ENCODE measurements around the gene PFDN5.

Gene PFDN5

DNA sequence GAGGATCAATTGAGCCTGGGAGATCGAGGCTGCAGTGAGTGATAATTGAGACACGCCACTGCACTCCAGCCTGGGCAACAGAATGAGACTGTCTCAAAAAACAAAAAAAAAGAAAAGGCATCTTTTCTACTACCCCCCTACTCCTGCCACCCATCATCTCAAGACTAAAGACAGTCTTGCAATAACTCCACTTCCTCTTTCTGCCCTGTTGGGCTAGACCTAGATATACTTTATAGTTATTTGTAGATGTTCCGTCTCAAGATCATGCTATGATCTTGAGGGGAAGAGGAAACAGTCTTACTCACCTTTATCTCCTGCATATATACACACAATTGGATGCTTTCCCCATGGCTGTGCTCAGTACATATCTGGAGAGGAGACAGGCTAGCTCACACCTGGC, 39.3 kb upstream of the PFDN5 start:
- H3K4me2 ChIP-seq (ENCODE audit: low read length) = no peak overlapping the region
- no peak overlapping the region for H4K8ac ChIP-seq (ENCODE audit: low read depth, low read length)
- H3K4ac ChIP-seq (ENCODE audit: low read depth, low read length) = no peak overlapping the region
- H3K79me2 ChIP-seq (ENCODE audit: control insufficient read depth, insufficient read depth, low read length) = no peaks in the 10 kb centered on the region
- no peak overlapping the region for H2BK5ac ChIP-seq (ENCODE audit: low read length)
- H3K9ac ChIP-seq (ENCODE audit: low read length) = no peak overlapping the region
- H3K56ac ChIP-seq (ENCODE audit: low read length) = no peak overlapping the region
- H4K5ac ChIP-seq (ENCODE audit: low read length) = no peak overlapping the region
- WGBS (ENCODE audit: extremely low coverage, insufficient coverage, low lambda C conversion rate) = no CpG with 5 or more reads among the region's 3 CpGs
- no peak for DNase-seq
- no peaks in the 10 kb centered on the region for H3K27me3 ChIP-seq (ENCODE audit: insufficient read depth, low read length, poor library complexity)
- H3K4me1 ChIP-seq (ENCODE audit: control insufficient read depth, low read depth, low read length) = no peaks in the 10 kb centered on the region
- H2AK5ac ChIP-seq (ENCODE audit: low read length) = no peak overlapping the region
- H3K18ac ChIP-seq (ENCODE audit: low read length) = no peak overlapping the region
- H3K4me3 ChIP-seq (ENCODE audit: low read length) = no peak overlapping the region
- H2BK15ac ChIP-seq (replicated peaks; ENCODE audit: low read depth) = no peak overlapping the region
- H3K27ac ChIP-seq (ENCODE audit: low read depth, low read length) = no peak overlapping the region
- peaks cover 1% of the 10 kb centered on the region for H3K36me3 ChIP-seq (ENCODE audit: control insufficient read depth, insufficient read depth, low read length)
- peaks cover 11% of the 10 kb centered on the region for H3K79me1 ChIP-seq (ENCODE audit: low read length)
- H3K23ac ChIP-seq (ENCODE audit: low read length) = no peak overlapping the region
- no peak overlapping the region for H2BK120ac ChIP-seq (ENCODE audit: low read depth, low read length)

DNA sequence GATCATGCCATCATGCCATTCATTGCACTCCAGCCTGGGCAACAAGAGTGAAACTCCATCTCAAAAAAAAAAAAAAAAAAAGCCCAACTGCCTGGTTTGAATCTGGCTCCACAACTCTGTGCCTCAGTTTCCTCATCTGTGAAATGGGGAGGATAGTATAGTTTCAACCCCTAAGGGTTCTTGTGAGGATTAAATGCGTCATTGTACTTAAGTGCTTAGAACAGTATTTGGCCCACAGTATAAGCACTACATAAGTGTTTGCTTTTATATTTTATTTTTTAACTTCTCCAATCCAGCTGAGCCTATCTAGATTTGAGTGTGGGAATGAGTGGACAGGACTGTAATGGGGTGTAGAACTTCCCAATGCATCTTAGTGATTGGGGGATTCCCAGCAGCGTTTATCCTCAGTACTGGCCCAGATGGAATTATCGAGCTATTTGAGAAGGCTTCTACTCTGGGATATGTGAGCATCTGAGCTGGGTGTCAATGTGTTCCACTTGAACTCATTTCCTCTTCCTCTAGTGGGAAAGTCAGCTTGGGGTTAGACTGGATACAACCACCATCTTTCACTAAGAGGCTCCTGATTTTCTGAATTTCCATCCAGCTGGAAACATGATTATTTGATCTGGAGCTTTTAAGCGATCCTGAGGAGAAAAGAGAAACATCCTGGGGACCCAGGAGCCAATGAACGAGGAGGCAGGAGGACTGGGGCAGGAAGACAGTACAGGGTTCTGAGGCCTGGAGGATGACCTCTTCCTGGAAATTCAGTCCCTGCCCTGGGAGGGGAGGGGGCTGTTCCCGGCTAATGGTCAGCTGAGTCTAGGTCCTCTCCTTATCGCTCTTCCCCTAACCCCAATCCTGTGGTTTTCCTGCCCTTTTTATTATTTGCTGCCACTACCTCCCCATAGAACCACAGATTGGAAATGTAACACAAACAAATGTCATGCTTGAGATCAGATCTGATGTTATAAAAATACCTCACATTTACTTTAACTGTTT, 36.5 kb upstream of the PFDN5 start:
- Histone ChIP-seq H3K4me1 (ENCODE audit: control insufficient read depth, low read depth, low read length) (no peaks in the 10 kb centered on the region), H3K18ac (ENCODE audit: low read length) (no peak overlapping the region), H2BK5ac (ENCODE audit: low read length) (no peak overlapping the region), H2AK5ac (ENCODE audit: low read length) (no peak overlapping the region), H2BK15ac (replicated peaks; ENCODE audit: low read depth) (no peak overlapping the region), H3K27me3 (ENCODE audit: insufficient read depth, low read length, poor library complexity) (no peaks in the 10 kb centered on the region), H4K8ac (ENCODE audit: low read depth, low read length) (no peak overlapping the region), H3K9ac (ENCODE audit: low read length) (no peak overlapping the region), H3K4me2 (ENCODE audit: low read length) (no peak overlapping the region), H3K79me2 (ENCODE audit: control insufficient read depth, insufficient read depth, low read length) (no peaks in the 10 kb centered on the region), H3K36me3 (ENCODE audit: control insufficient read depth, insufficient read depth, low read length) (peaks cover under 1% of the 10 kb centered on the region), H4K5ac (ENCODE audit: low read length) (no peak overlapping the region), H3K56ac (ENCODE audit: low read length) (no peak overlapping the region), H3K79me1 (ENCODE audit: low read length) (peaks cover 3% of the 10 kb centered on the region), H3K27ac (ENCODE audit: low read depth, low read length) (no peak overlapping the region), H3K4me3 (ENCODE audit: low read length) (no peak overlapping the region), H3K23ac (ENCODE audit: low read length) (no peak overlapping the region), H3K4ac (ENCODE audit: low read depth, low read length) (no peak overlapping the region), H2BK120ac (ENCODE audit: low read depth, low read length) (no peak overlapping the region)
- no CpG with 5 or more reads among the region's 7 CpGs for WGBS (ENCODE audit: extremely low coverage, insufficient coverage, low lambda C conversion rate)
- no peak for DNase-seq

DNA sequence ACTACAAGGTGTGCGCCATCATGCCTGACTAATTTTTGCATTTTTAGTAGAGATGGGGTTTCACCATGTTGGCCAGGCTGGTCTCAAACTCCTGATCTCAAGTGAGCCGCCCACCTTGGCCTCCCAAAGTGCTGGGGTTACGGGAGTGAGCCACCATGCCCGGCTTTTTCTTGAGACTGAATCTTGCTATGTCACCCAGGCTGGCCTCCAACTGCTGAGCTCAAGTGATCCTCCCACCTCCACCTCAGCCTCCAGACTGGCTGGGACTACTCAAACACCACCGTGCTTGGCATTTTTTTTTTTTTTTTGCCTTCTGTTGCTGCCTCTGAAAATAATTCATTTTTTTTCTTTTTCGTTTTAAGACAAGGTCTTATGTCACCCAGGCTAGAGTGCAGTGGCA, 35.5 kb upstream of the PFDN5 start:
- Histone ChIP-seq H4K8ac (ENCODE audit: low read depth, low read length) (no peak overlapping the region), H3K4me3 (ENCODE audit: low read length) (no peak overlapping the region), H3K79me2 (ENCODE audit: control insufficient read depth, insufficient read depth, low read length) (no peaks in the 10 kb centered on the region), H3K4me1 (ENCODE audit: control insufficient read depth, low read depth, low read length) (no peaks in the 10 kb centered on the region), H3K4me2 (ENCODE audit: low read length) (no peak overlapping the region), H3K9ac (ENCODE audit: low read length) (no peak overlapping the region), H3K36me3 (ENCODE audit: control insufficient read depth, insufficient read depth, low read length) (no peaks in the 10 kb centered on the region), H2BK120ac (ENCODE audit: low read depth, low read length) (no peak overlapping the region), H3K4ac (ENCODE audit: low read depth, low read length) (no peak overlapping the region), H3K23ac (ENCODE audit: low read length) (no peak overlapping the region), H3K27me3 (ENCODE audit: insufficient read depth, low read length, poor library complexity) (no peaks in the 10 kb centered on the region), H2AK5ac (ENCODE audit: low read length) (no peak overlapping the region), H3K27ac (ENCODE audit: low read depth, low read length) (no peak overlapping the region), H3K18ac (ENCODE audit: low read length) (no peak overlapping the region), H2BK15ac (replicated peaks; ENCODE audit: low read depth) (no peak overlapping the region), H3K79me1 (ENCODE audit: low read length) (no peaks in the 10 kb centered on the region), H2BK5ac (ENCODE audit: low read length) (no peak overlapping the region), H4K5ac (ENCODE audit: low read length) (no peak overlapping the region), H3K56ac (ENCODE audit: low read length) (no peak overlapping the region)
- WGBS (ENCODE audit: extremely low coverage, insufficient coverage, low lambda C conversion rate) = no CpG with 5 or more reads among the region's 6 CpGs
- no peak for DNase-seq

DNA sequence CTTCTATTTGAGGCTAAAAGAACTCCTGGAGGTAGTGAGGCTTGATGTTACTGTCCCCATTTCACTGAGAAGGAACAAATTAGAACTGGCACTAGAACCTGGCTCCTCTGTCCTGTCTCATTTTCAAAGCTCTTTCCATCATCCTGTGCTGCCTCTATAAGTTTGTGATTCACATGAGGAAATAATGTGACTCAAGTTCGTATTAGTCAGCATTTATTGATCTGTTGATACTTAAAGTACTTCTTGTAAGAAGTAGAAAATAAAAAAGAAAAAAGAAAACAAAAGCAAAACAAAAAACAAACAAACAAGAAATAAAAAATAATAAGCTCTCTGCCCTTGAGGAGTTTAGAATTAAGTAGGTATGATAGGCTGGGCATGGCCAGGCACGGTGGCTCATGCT, 29.6 kb upstream of the PFDN5 start:
- DNase-seq = no peak
- Histone ChIP-seq H3K4me2 (ENCODE audit: low read length) (no peak overlapping the region), H3K4me1 (ENCODE audit: control insufficient read depth, low read depth, low read length) (peaks cover 10% of the 10 kb centered on the region), H3K18ac (ENCODE audit: low read length) (no peak overlapping the region), H3K79me2 (ENCODE audit: control insufficient read depth, insufficient read depth, low read length) (peaks cover 20% of the 10 kb centered on the region), H2AK5ac (ENCODE audit: low read length) (no peak overlapping the region), H3K56ac (ENCODE audit: low read length) (no peak overlapping the region), H3K79me1 (ENCODE audit: low read length) (peaks cover 20% of the 10 kb centered on the region), H2BK120ac (ENCODE audit: low read depth, low read length) (no peak overlapping the region), H3K27me3 (ENCODE audit: insufficient read depth, low read length, poor library complexity) (no peaks in the 10 kb centered on the region), H4K8ac (ENCODE audit: low read depth, low read length) (no peak overlapping the region), H3K4ac (ENCODE audit: low read depth, low read length) (no peak overlapping the region), H3K9ac (ENCODE audit: low read length) (no peak overlapping the region), H3K23ac (ENCODE audit: low read length) (no peak overlapping the region), H2BK15ac (replicated peaks; ENCODE audit: low read depth) (no peak overlapping the region), H3K27ac (ENCODE audit: low read depth, low read length) (no peak overlapping the region), H3K4me3 (ENCODE audit: low read length) (no peak overlapping the region), H2BK5ac (ENCODE audit: low read length) (no peak overlapping the region), H4K5ac (ENCODE audit: low read length) (no peak overlapping the region), H3K36me3 (ENCODE audit: control insufficient read depth, insufficient read depth, low read length) (no peaks in the 10 kb centered on the region)
- no CpG with 5 or more reads among the region's 2 CpGs for WGBS (ENCODE audit: extremely low coverage, insufficient coverage, low lambda C conversion rate)

DNA sequence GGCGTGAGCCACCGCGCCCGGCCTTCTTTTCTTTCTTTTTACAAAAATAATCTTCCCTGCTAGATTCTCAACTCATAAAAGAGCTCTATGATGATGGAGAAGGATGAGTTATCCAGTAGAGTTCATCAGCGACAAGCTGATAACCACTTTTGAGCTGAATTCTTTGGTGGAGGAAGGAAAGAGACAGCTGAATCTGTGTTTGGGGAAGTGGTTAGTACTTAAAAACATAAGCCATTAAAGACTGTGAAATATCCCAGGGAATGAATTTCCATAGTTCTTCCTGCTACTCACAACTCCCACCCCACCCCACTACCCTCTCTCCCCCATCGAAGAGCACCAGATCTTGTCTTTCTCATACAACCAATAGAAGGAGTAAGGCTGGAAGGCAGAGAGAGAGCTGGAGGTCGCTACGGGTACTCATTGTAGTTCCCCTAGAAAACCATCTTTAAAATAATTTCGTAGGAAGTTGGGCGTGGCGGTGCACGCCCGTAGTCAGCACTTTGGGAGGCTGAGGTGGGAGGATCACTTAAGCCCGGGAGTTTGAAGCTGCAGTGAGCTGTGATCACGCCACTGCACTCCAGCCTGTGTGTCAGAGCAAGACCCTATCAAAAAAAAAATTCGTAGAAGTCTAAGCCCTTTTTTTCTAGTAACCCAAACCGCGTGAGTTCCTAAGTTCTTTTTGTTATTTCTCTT, 27.9 kb upstream of the PFDN5 start:
- H3K4me3 ChIP-seq (ENCODE audit: low read length) = no peak overlapping the region
- no peak overlapping the region for H2BK15ac ChIP-seq (replicated peaks; ENCODE audit: low read depth)
- no CpG with 5 or more reads among the region's 18 CpGs for WGBS (ENCODE audit: extremely low coverage, insufficient coverage, low lambda C conversion rate)
- no peak overlapping the region for H3K27ac ChIP-seq (ENCODE audit: low read depth, low read length)
- H4K5ac ChIP-seq (ENCODE audit: low read length) = no peak overlapping the region
- no peak overlapping the region for H2BK120ac ChIP-seq (ENCODE audit: low read depth, low read length)
- H3K79me2 ChIP-seq (ENCODE audit: control insufficient read depth, insufficient read depth, low read length) = peaks cover 20% of the 10 kb centered on the region
- DNase-seq = no peak
- H2BK5ac ChIP-seq (ENCODE audit: low read length) = no peak overlapping the region
- no peak overlapping the region for H3K18ac ChIP-seq (ENCODE audit: low read length)
- peaks cover 20% of the 10 kb centered on the region for H3K79me1 ChIP-seq (ENCODE audit: low read length)
- H3K4me2 ChIP-seq (ENCODE audit: low read length) = peak overlapping the region; percentile 51
- no peaks in the 10 kb centered on the region for H3K27me3 ChIP-seq (ENCODE audit: insufficient read depth, low read length, poor library complexity)
- no peaks in the 10 kb centered on the region for H3K36me3 ChIP-seq (ENCODE audit: control insufficient read depth, insufficient read depth, low read length)
- H2AK5ac ChIP-seq (ENCODE audit: low read length) = no peak overlapping the region
- peak overlapping the region; percentile 18 for H3K56ac ChIP-seq (ENCODE audit: low read length)
- H3K4ac ChIP-seq (ENCODE audit: low read depth, low read length) = no peak overlapping the region
- peaks cover 10% of the 10 kb centered on the region for H3K4me1 ChIP-seq (ENCODE audit: control insufficient read depth, low read depth, low read length)
- H3K9ac ChIP-seq (ENCODE audit: low read length) = peak overlapping the region; percentile 23
- H4K8ac ChIP-seq (ENCODE audit: low read depth, low read length) = no peak overlapping the region
- H3K23ac ChIP-seq (ENCODE audit: low read length) = no peak overlapping the region
